ENCODE measurements around the gene LDLRAD3.

LDLRAD3 gene

GRCh38 chr11:35954205-35954604 lies 10.3 kb downstream of the LDLRAD3 start:
- no peak for DNase-seq (ENCODE audit: low read depth in 3 of 3, low spot score in 1 of 3)

GRCh38 chr11:35955636-35956035 lies 11.8 kb downstream of the LDLRAD3 start:
- DNase-seq (ENCODE audit: low read depth in 3 of 3, low spot score in 1 of 3) = no peak

GRCh38 chr11:35962369-35963138 lies 18.7 kb downstream of the LDLRAD3 start:
- no peak for DNase-seq (ENCODE audit: low read depth in 3 of 3, low spot score in 1 of 3)

GRCh38 chr11:35963911-35964310 lies 20.0 kb downstream of the LDLRAD3 start:
- DNase-seq (ENCODE audit: low read depth in 3 of 3, low spot score in 1 of 3) = no peak

- DNase-seq (ENCODE audit: low read depth in 3 of 3, low spot score in 1 of 3) = no peak
Observed at GRCh38 chr11:35964841-35965240, 21.0 kb downstream of the LDLRAD3 start.

GRCh38 chr11:35967042-35967441 lies 23.2 kb downstream of the LDLRAD3 start:
- DNase-seq (ENCODE audit: low read depth in 3 of 3, low spot score in 1 of 3) = no peak

- no peak for DNase-seq (ENCODE audit: low read depth in 3 of 3, low spot score in 1 of 3)
Observed at GRCh38 chr11:35968386-35969088, 24.7 kb downstream of the LDLRAD3 start.

- no peak for DNase-seq (ENCODE audit: low read depth in 3 of 3, low spot score in 1 of 3)
Observed at GRCh38 chr11:35969089-35970042, 25.5 kb downstream of the LDLRAD3 start.

- DNase-seq (ENCODE audit: low read depth in 3 of 3, low spot score in 1 of 3) = no peak
Observed at GRCh38 chr11:35970445-35970844, 26.6 kb downstream of the LDLRAD3 start.

GRCh38 chr11:35971841-35972422 lies 28.1 kb downstream of the LDLRAD3 start:
- no peak for DNase-seq (ENCODE audit: low read depth in 3 of 3, low spot score in 1 of 3)

- no peak for DNase-seq (ENCODE audit: low read depth in 3 of 3, low spot score in 1 of 3)
Observed at GRCh38 chr11:35974882-35975589, 31.2 kb downstream of the LDLRAD3 start.

GRCh38 chr11:35976434-35976833 lies 32.6 kb downstream of the LDLRAD3 start:
- DNase-seq (ENCODE audit: low read depth in 3 of 3, low spot score in 1 of 3) = no peak

GRCh38 chr11:35978183-35978582 lies 34.3 kb downstream of the LDLRAD3 start:
- DNase-seq (ENCODE audit: low read depth in 3 of 3, low spot score in 1 of 3) = no peak

GRCh38 chr11:35978891-35979290 lies 35.0 kb downstream of the LDLRAD3 start:
- DNase-seq (ENCODE audit: low read depth in 3 of 3, low spot score in 1 of 3) = no peak

GRCh38 chr11:35980686-35981390 lies 37.0 kb downstream of the LDLRAD3 start:
- no peak for DNase-seq (ENCODE audit: low read depth in 3 of 3, low spot score in 1 of 3)

GRCh38 chr11:35981581-35981980 lies 37.7 kb downstream of the LDLRAD3 start:
- DNase-seq (ENCODE audit: low read depth in 3 of 3, low spot score in 1 of 3) = no peak

- DNase-seq (ENCODE audit: low read depth in 3 of 3, low spot score in 1 of 3) = no peak
Observed at GRCh38 chr11:35982061-35982460, 38.2 kb downstream of the LDLRAD3 start.

GRCh38 chr11:35983981-35984380 lies 40.1 kb downstream of the LDLRAD3 start:
- DNase-seq (ENCODE audit: low read depth in 3 of 3, low spot score in 1 of 3) = no peak

GRCh38 chr11:35986947-35987346 lies 43.1 kb downstream of the LDLRAD3 start:
- no peak for DNase-seq (ENCODE audit: low read depth in 3 of 3, low spot score in 1 of 3)

- DNase-seq (ENCODE audit: low read depth in 3 of 3, low spot score in 1 of 3) = no peak
Observed at GRCh38 chr11:35990170-35990569, 46.3 kb downstream of the LDLRAD3 start.

Measured in stimulated activated CD4-positive, alpha-beta T cell treated with anti-CD3 and anti-CD28 coated beads, TNF-alpha, amount 100 ng/mL, for 1 hour (primary cell).